GM12873 (cell line): ENCODE data around the gene TNS3.

Source experiments
- CTCF ChIP-seq: IDR thresholded peaks from 2 replicates; pipeline ENCODE4 v1.5.1; 2012; ENCODE audit warnings: low read depth, mild to moderate bottlenecking, moderate library complexity, low read length, control low read depth; ENCODE audit not compliant: insufficient read depth; ENCODE audit errors: missing control alignments

The TNS3 gene

GRCh38 chr7:47411281-47411869, 170.5 kb downstream of the TNS3 start:
- TF ChIP-seq CTCF: no peak

- TF ChIP-seq CTCF: no peak
Observed at GRCh38 chr7:47408675-47409074, 173.2 kb downstream of the TNS3 start.

DNA sequence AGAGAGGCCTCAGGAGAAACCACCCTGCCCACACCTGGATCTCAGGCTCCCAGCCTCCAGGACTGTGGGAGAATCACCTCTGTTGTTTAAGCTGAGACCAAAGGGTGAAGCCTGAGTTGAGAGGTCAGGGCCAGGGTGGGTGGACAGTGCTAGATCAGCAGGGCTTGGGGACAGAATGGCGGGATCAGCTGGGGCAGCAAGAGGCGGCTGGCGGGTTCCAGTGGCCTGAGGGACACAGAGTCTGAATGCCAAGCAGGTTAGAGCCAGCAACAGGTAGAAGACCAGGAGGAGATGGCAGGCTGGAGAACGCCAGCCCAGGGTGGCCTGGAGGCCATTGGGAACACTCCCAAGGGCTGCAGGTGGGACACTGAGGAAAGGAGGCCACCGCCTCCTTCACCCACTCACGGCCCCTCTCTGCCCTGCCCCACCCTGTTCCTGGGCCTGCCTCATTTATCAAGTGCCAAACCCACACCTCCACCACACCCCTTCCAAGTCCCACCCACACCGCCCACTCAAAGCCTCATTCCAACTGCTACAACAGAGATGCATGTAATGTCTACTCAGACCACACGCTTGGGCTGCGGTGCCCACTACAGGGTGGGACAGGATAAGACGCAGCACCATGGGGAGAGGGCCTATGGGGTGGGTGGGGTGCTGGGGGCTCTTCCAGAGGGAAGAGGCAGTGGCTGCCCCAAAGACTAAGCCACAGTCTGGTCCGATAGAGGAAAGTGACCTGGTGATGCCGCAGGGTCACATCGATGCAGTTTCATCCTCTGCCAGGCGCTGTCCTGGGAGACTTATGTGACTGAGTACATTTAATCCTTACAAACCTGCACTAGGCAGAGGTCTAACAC, 173.9 kb downstream of the TNS3 start:
- no peak for TF ChIP-seq CTCF

GRCh38 chr7:47407136-47407535, 174.8 kb downstream of the TNS3 start:
- TF ChIP-seq CTCF: no peak

- TF ChIP-seq CTCF: no peak
Observed at GRCh38 chr7:47406801-47407129, 175.1 kb downstream of the TNS3 start.

DNA sequence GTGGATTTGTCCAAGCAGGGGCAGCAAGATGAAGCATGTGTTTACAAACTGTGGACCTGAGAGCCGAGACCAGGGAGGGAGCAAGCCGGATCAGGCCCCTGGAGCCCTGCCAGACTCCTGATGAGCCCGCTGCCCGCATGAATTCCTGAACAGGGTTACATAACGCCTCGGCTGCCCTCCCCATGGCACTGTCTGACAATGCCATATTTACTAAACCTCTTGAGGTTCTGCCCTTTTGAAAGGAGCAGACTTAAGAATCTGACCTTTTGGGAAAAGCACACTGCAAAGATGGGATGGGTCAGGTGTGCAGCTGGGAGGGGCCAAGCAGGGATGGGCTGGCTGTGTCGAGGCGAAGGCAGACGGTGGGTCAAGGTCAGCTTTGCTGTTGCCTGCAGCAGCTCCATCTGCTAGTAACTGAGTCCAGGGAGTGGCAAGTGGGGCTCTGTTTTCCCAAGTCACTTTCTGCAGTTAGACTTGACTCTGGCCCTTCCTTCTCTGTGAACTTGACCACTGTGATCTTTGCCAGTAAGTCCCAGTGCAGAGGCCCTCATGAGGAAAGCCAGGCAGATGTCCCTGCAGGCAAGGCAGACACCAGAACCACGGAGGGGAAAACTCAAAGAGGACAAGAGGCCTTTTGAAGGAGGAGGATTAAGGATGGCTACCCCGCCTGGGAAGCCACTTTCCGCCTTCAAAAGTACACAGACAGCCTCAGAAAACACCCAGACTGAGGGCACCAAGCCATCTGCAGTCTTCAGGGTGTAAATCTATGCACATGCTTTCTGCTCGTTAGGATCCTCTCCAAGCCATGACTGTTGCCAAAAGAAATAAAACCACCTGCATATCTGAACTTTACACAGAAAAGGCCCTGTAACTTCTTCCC, 175.8 kb downstream of the TNS3 start:
- TF ChIP-seq CTCF: no peak
